HG02943 (cell line): ENCODE measurements around the gene DPH2.
A peak's percentile ranks its signal among the peaks of the same experiment; 100 is the strongest.

Experiments
- ATAC-seq: cut with Tn5 transposase; IDR thresholded peaks from one replicate; pipeline ENCODE4 v1.9.1; 2021; ENCODE audit warnings: mild to moderate bottlenecking, low read depth, moderate library complexity; ENCODE audit not compliant: unreplicated experiment

Gene DPH2

DNA sequence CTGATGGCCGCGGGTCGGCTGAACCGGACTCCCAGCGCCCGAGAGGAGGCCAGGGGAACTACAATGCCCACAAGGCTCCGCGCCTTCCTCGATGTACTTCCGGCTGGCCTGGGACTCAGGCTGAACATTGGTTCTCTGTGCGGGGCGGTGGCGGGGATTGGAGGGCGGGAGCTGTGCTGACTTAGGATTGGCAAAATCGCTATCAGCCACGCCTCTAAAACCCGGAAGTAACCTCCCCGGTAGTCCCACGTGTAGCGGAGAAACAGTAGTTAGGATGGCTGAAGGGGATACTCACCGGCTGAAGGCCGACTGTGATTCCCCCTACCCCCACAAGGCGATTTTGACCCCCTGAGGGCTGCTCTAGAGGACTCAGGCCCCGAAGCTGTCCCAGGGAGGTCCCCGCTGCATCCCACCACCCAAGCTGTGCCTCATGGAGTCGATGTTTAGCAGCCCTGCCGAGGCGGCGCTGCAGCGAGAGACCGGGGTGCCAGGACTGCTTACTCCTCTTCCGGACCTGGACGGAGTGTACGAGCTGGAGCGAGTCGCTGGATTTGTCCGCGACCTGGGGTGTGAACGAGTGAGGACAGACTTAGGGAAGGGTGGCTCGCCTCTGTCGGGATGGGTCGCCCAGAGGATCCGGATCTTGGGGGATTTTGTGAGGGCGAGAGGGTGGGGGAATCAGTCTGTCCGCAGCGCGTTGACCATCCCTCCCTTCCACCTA lies at the start of gene DPH2:
Gene DPH2 (plus strand): TSS at position 265 of the 721 bp plus-strand sequence. CDS start 166 bp downstream, at position 431.
- peak; percentile 78 for ATAC-seq

GRCh38 chr1:43921022-43921421 lies 48.8 kb upstream of the DPH2 start:
- no peak for ATAC-seq

DNA sequence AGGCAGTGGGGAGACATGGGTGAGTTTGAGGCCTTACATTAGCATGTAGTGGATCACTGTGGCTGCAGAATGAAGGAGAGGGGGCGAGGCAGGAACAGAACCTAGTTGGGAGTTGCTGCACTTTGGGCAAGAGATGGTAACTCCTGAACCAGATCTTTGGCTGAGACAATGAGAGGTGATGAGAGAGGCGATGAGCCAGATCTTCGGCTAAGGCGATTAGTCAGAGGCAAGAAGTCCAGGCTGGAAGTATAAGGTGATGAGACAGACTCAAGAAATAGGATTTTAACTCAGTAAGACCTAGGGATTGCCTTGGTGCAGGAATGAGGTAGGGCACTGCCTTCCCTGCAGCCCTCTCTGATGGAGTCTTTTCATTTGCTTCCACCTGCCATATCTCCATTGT lies 45.3 kb upstream of the DPH2 start:
- ATAC-seq, result no peak

GRCh38 chr1:43925846-43926245 lies 44.0 kb upstream of the DPH2 start:
- ATAC-seq, result no peak

DNA sequence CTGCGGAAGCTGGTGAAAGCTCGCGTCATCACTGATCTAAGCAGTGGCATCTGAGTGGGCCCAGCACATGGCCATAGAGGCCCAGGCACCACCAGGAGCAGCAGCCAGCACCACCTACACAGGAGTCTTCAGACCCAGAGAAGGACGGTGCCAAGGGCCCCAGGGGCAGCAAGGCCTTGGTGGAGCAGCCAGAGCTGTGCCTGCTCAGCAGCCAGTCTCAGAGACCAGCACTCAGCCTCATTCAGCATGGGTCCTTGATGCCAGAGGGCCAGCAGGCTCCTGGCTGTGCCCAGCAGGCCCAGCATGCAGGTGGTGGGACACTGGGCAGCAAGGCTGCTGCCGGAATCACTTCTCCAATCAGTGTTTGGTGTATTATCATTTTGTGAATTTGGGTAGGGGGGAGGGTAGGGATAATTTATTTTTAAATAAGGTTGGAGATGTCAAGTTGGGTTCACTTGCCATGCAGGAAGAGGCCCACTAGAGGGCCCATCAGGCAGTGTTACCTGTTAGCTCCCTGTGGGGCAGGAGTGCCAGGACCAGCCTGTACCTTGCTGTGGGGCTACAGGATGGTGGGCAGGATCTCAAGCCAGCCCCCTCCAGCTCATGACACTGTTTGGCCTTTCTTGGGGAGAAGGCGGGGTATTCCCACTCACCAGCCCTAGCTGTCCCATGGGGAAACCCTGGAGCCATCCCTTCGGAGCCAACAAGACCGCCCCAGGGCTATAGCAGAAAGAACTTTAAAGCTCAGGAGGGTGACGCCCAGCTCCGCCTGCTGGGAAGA lies 39.5 kb upstream of the DPH2 start:
- no peak for ATAC-seq

DNA sequence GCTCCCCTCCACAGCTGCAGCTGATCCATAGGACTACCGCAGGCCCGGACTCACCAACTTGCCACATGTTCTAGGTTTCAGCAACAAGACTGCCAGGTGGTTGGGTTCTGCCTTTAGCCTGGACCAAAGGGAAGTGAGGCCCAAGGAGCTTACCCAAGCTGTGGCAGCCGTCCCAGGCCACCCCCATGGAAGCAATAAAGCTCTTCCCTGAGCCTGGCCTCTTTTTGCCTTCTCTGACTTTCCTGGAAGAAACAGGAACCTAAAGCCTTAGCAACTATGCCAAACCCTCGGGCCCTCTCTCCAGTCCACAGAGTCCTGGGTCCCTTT lies 38.9 kb upstream of the DPH2 start:
- no peak for ATAC-seq

GRCh38 chr1:43931711-43932660 lies 37.8 kb upstream of the DPH2 start:
- no peak for ATAC-seq

GRCh38 chr1:43932786-43933385 lies 36.9 kb upstream of the DPH2 start:
- no peak for ATAC-seq

GRCh38 chr1:43933386-43934100 lies 36.3 kb upstream of the DPH2 start, which contains the start of gene ARTN:
Gene ARTN, plus strand, starts transcription at chr1:43933801. Its CDS starts 1,856 bp downstream, at chr1:43935657.
- ATAC-seq, result no peak

DNA sequence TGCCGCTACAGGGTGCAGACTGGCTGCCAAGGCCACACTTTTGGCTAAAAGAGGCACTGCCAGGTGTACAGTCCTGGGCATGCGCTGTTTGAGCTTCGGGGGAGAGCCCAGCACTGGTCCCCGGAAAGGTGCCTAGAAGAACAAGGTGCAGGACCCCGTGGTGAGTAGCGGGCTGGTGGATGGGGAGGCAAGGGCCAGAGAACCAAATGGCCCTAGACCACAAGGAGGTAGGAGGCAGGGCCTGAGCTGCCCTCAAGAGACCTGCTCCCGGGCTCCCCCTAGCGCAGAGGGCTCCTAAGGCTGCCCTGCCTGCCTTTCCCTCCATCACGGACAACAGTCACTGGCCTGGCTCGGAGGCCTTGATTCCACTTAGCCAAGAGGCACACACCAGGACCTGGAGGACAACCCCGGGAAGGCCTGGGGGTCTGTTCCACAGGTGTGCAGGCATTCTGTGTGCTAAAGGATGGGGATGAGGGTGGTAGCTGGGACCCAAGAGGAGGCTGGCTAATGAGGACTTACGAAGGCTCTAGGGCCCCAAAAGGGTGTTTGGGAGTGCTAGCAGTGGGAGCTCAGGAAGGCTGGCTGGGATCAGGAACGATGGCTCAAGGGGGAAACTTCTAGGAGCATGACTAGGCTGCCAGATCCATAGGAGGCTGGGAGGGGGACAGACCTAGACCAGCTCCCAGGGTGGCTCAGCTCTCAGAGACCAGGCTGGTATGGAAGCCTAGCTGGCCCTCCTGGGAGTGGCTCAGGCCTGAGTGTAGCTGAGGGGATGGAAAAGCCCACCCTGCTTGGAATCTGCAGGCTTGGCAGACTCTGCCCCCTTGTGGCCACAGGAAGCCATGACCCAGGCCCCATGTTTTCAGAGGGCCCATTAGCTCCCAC lies 35.5 kb upstream of the DPH2 start:
- ATAC-seq, result no peak

DNA sequence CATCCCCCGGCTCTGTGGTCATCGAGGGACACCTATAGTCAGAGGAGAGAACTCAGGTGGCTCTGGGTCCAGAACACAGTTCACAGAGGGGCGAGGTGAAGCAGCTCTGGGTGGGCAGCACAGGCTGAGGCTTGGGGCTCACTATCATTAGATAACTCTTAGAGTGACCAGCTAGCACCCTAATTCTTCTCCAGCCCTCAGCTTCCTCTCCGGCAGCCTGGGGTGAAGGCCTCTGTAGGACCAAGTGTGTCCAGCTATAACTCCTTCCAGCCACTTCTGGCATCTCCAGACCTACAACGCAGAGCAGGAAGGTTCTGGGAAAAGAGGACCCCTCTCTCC lies 34.9 kb upstream of the DPH2 start:
- no peak for ATAC-seq

- ATAC-seq, result no peak
These were observed 33.9 kb upstream of the DPH2 start for GRCh38 chr1:43935711-43936427.

DNA sequence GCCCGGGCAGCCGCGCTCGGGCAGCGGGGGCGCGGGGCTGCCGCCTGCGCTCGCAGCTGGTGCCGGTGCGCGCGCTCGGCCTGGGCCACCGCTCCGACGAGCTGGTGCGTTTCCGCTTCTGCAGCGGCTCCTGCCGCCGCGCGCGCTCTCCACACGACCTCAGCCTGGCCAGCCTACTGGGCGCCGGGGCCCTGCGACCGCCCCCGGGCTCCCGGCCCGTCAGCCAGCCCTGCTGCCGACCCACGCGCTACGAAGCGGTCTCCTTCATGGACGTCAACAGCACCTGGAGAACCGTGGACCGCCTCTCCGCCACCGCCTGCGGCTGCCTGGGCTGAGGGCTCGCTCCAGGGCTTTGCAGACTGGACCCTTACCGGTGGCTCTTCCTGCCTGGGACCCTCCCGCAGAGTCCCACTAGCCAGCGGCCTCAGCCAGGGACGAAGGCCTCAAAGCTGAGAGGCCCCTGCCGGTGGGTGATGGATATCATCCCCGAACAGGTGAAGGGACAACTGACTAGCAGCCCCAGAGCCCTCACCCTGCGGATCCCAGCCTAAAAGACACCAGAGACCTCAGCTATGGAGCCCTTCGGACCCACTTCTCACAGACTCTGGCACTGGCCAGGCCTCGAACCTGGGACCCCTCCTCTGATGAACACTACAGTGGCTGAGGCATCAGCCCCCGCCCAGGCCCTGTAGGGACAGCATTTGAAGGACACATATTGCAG lies 33.2 kb upstream of the DPH2 start:
- ATAC-seq, result no peak

- no peak for ATAC-seq
These were observed 32.5 kb upstream of the DPH2 start for GRCh38 chr1:43937179-43937865.

DNA sequence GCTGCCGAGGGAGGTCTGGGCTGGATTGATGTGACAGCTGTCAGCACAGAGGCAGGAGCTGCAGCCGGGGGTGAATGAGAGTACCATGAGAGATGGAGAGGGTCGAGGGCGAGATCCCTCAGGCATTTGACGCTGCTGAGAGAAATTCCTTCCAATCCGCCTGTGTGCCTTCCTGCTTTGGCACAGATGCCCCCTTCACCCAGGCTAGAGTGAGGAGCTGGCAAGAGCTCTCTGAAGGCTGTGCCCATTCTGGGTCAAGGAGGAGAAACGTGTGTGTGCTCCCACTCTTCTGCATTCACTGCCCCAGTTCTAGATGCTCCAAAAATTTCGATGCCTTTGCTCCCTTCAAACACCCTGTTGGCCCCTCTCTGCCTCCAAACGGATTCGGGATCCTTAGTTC lies 31.4 kb upstream of the DPH2 start:
- no peak for ATAC-seq

DNA sequence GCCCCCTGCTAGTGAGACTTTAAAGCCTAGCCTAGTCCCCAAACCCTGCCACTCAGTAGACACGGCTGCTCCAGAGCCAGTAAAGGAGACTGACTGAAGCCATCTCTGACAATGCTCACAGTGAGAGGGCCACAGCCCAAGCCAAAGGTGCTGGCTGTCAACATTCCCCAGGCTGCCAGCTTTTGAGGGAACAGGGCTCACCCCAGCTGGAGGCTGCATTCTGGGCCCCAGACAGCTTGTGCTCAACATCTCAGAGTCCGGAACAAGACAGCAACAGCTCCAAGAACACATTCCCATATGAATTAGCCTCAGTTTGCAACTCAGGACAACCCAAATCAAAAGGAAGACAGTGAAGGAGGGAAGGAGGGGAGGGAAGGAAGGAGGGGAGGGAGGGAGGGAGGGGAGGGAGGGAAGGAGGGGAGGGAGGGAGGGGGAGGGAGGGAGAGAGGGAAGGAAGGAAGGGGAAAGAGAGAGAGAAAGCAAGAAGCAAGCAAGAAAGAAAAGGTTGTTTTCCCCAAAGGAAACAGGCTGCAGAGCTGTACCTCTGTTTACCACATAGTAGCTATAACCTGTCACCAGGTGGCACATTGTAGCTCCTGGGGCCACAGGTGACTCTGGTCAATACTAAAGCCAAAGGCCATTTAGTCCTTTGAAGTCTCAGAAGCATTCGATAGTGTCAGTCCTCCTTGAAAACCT lies 30.8 kb upstream of the DPH2 start:
- ATAC-seq, result no peak

- ATAC-seq, result no peak
These were observed 27.4 kb upstream of the DPH2 start for GRCh38 chr1:43942411-43942810.
